ENCODE measurements around the gene MYH14.
"Not testable (repeated sequence)": the region's sequence is repeated elsewhere in the genome, so short reads cannot be mapped to it uniquely, and the experiment has no call there.

MYH14 gene

GRCh38 chr19:50230379-50231351 is 27.2 kb downstream of the MYH14 start:
- no peak for DNase-seq

GRCh38 chr19:50231417-50231816 is 28.0 kb downstream of the MYH14 start:
- DNase-seq, result not testable (repeated sequence)

GRCh38 chr19:50231821-50232220 is 28.4 kb downstream of the MYH14 start:
- no peak for DNase-seq

- no peak for DNase-seq
Measured at GRCh38 chr19:50232600-50232999, 29.2 kb downstream of the MYH14 start.

- no peak for DNase-seq
Measured at GRCh38 chr19:50233308-50233910, 30.0 kb downstream of the MYH14 start.

- DNase-seq, result not testable (repeated sequence)
Measured at GRCh38 chr19:50237493-50237892, 34.1 kb downstream of the MYH14 start.

- no peak for DNase-seq
Measured at GRCh38 chr19:50238043-50238442, 34.6 kb downstream of the MYH14 start.

GRCh38 chr19:50239921-50240590 is 36.6 kb downstream of the MYH14 start:
- no peak for DNase-seq

- DNase-seq, result no peak
Measured at GRCh38 chr19:50242581-50242980, 39.2 kb downstream of the MYH14 start.

GRCh38 chr19:50244695-50245094 is 41.3 kb downstream of the MYH14 start:
- no peak for DNase-seq

- DNase-seq, result no peak
Measured at GRCh38 chr19:50248413-50248812, 45.0 kb downstream of the MYH14 start.

- DNase-seq, result no peak
Measured at GRCh38 chr19:50248826-50249225, 45.4 kb downstream of the MYH14 start.

- DNase-seq, result no peak
Measured at GRCh38 chr19:50249636-50250035, 46.2 kb downstream of the MYH14 start.

- no peak for DNase-seq
Measured at GRCh38 chr19:50250450-50251136, 47.2 kb downstream of the MYH14 start.

GRCh38 chr19:50252111-50252886 is 48.9 kb downstream of the MYH14 start:
- no peak for DNase-seq

GRCh38 chr19:50252887-50253268 is 49.5 kb downstream of the MYH14 start:
- DNase-seq, result no peak

GRCh38 chr19:50255115-50255514 is 51.7 kb downstream of the MYH14 start:
- DNase-seq, result no peak

- DNase-seq, result no peak
Measured at GRCh38 chr19:50257141-50257540, 53.7 kb downstream of the MYH14 start.

- no peak for DNase-seq
Measured at GRCh38 chr19:50258918-50259372, 55.5 kb downstream of the MYH14 start.

- DNase-seq, result no peak
Measured at GRCh38 chr19:50261446-50261970, 58.1 kb downstream of the MYH14 start.

- DNase-seq, result no peak
Measured at GRCh38 chr19:50263176-50263575, 59.8 kb downstream of the MYH14 start.

All from stimulated activated naive CD4-positive, alpha-beta T cell (primary cell).